Neuron (in vitro differentiated cells): ENCODE data around the gene GREB1L.

Experiments
- H2AFZ ChIP-seq: one replicate; pipeline ENCODE4 v1.6.1; 2013; ENCODE audit warnings: low read depth, mild to moderate bottlenecking, inconsistent platforms, low read length, moderate library complexity
- H3K27me3 ChIP-seq: one replicate; pipeline ENCODE4 v1.6.1; 2013; ENCODE audit warnings: low read length; ENCODE audit not compliant: insufficient read depth
- H3K36me3 ChIP-seq: one replicate; pipeline ENCODE4 v1.6.1; 2013; ENCODE audit warnings: low read length; ENCODE audit not compliant: insufficient read depth
- H3K4me1 ChIP-seq: one replicate; pipeline ENCODE4 v1.6.1; 2013; ENCODE audit warnings: low read length; ENCODE audit not compliant: insufficient read depth
- H3K4me3 ChIP-seq: 2 replicates; pipeline ENCODE4 v1.5.1; 2013; ENCODE audit warnings: mild to moderate bottlenecking, low read length, moderate library complexity
- H3K9me3 ChIP-seq: one replicate; pipeline ENCODE4 v1.6.1; 2013; ENCODE audit warnings: low read length

Gene GREB1L

GRCh38 chr18:21507913-21508701 lies 266.1 kb downstream of the GREB1L start:
- Histone ChIP-seq H2AFZ (no peak overlapping the region), H3K27me3 (no peaks in the 10 kb centered on the region), H3K4me3 (no peak overlapping the region), H3K4me1 (no peaks in the 10 kb centered on the region), H3K9me3 (no peaks in the 10 kb centered on the region), H3K36me3 (peaks cover 82% of the 10 kb centered on the region)

- H3K36me3 ChIP-seq = peaks cover 92% of the 10 kb centered on the region
- H3K4me3 ChIP-seq = no peak overlapping the region
- H2AFZ ChIP-seq = no peak overlapping the region
- H3K9me3 ChIP-seq = no peaks in the 10 kb centered on the region
- no peaks in the 10 kb centered on the region for H3K4me1 ChIP-seq
- no peaks in the 10 kb centered on the region for H3K27me3 ChIP-seq
Observed at GRCh38 chr18:21509062-21509461, 267.0 kb downstream of the GREB1L start.

GRCh38 chr18:21513292-21513691 lies 271.3 kb downstream of the GREB1L start:
- Histone ChIP-seq H3K27me3 (no peaks in the 10 kb centered on the region), H3K36me3 (peaks cover 96% of the 10 kb centered on the region), H3K9me3 (no peaks in the 10 kb centered on the region), H2AFZ (no peak overlapping the region), H3K4me1 (no peaks in the 10 kb centered on the region), H3K4me3 (no peak overlapping the region)

GRCh38 chr18:21513741-21514140 lies 271.7 kb downstream of the GREB1L start:
- Histone ChIP-seq H3K9me3 (no peaks in the 10 kb centered on the region), H3K27me3 (no peaks in the 10 kb centered on the region), H3K4me3 (no peak overlapping the region), H3K36me3 (peaks cover 97% of the 10 kb centered on the region), H3K4me1 (no peaks in the 10 kb centered on the region), H2AFZ (no peak overlapping the region)

- no peaks in the 10 kb centered on the region for H3K27me3 ChIP-seq
- H3K4me1 ChIP-seq = no peaks in the 10 kb centered on the region
- peaks cover 90% of the 10 kb centered on the region for H3K36me3 ChIP-seq
- H2AFZ ChIP-seq = no peak overlapping the region
- no peak overlapping the region for H3K4me3 ChIP-seq
- no peaks in the 10 kb centered on the region for H3K9me3 ChIP-seq
Observed at GRCh38 chr18:21522530-21522929, 280.5 kb downstream of the GREB1L start.

GRCh38 chr18:21525916-21526315 lies 283.9 kb downstream of the GREB1L start:
- H3K36me3 ChIP-seq = peaks cover 70% of the 10 kb centered on the region
- H3K9me3 ChIP-seq = no peaks in the 10 kb centered on the region

GRCh38 chr18:21526463-21526862 lies 284.4 kb downstream of the GREB1L start:
- H3K9me3 ChIP-seq = no peaks in the 10 kb centered on the region
- no peak overlapping the region for H2AFZ ChIP-seq
- no peaks in the 10 kb centered on the region for H3K27me3 ChIP-seq
- peaks cover 72% of the 10 kb centered on the region for H3K36me3 ChIP-seq
- H3K4me3 ChIP-seq = no peak overlapping the region
- no peaks in the 10 kb centered on the region for H3K4me1 ChIP-seq

More at GRCh38 chr18:21525916-21526315, 283.9 kb downstream of the GREB1L start:
- no peaks in the 10 kb centered on the region for H3K27me3 ChIP-seq
- no peak overlapping the region for H3K4me3 ChIP-seq
- no peaks in the 10 kb centered on the region for H3K4me1 ChIP-seq
- no peak overlapping the region for H2AFZ ChIP-seq

- no peak overlapping the region for H3K4me3 ChIP-seq
- H2AFZ ChIP-seq = no peak overlapping the region
- peaks cover 45% of the 10 kb centered on the region for H3K36me3 ChIP-seq
- H3K27me3 ChIP-seq = no peaks in the 10 kb centered on the region
- no peaks in the 10 kb centered on the region for H3K4me1 ChIP-seq
- no peaks in the 10 kb centered on the region for H3K9me3 ChIP-seq
Observed at GRCh38 chr18:21534327-21534726, 292.3 kb downstream of the GREB1L start.

- H3K36me3 ChIP-seq = peaks cover 31% of the 10 kb centered on the region
Observed at GRCh38 chr18:21538230-21538629, 296.2 kb downstream of the GREB1L start.

GRCh38 chr18:21546423-21546822 lies 304.4 kb downstream of the GREB1L start:
- no peaks in the 10 kb centered on the region for H3K9me3 ChIP-seq
- H3K4me3 ChIP-seq = no peak overlapping the region
- no peaks in the 10 kb centered on the region for H3K27me3 ChIP-seq
- no peak overlapping the region for H2AFZ ChIP-seq
- H3K36me3 ChIP-seq = peaks cover 4% of the 10 kb centered on the region
- H3K4me1 ChIP-seq = no peaks in the 10 kb centered on the region

More at GRCh38 chr18:21538230-21538629, 296.2 kb downstream of the GREB1L start:
- no peaks in the 10 kb centered on the region for H3K4me1 ChIP-seq
- H3K9me3 ChIP-seq = no peaks in the 10 kb centered on the region
- H2AFZ ChIP-seq = no peak overlapping the region
- no peak overlapping the region for H3K4me3 ChIP-seq
- no peaks in the 10 kb centered on the region for H3K27me3 ChIP-seq

GRCh38 chr18:21548647-21549046 lies 306.6 kb downstream of the GREB1L start:
- H2AFZ ChIP-seq = no peak overlapping the region
- H3K36me3 ChIP-seq = peaks cover 4% of the 10 kb centered on the region
- no peaks in the 10 kb centered on the region for H3K27me3 ChIP-seq
- no peaks in the 10 kb centered on the region for H3K9me3 ChIP-seq
- no peaks in the 10 kb centered on the region for H3K4me1 ChIP-seq
- H3K4me3 ChIP-seq = no peak overlapping the region

- Histone ChIP-seq H3K4me1 (no peaks in the 10 kb centered on the region), H3K27me3 (no peaks in the 10 kb centered on the region), H3K36me3 (peaks cover 5% of the 10 kb centered on the region), H3K9me3 (no peaks in the 10 kb centered on the region), H3K4me3 (no peak overlapping the region), H2AFZ (no peak overlapping the region)
Observed at GRCh38 chr18:21550510-21550970, 308.5 kb downstream of the GREB1L start.

GRCh38 chr18:21557607-21558253 lies 315.7 kb downstream of the GREB1L start:
- no peaks in the 10 kb centered on the region for H3K4me1 ChIP-seq
- H3K4me3 ChIP-seq = no peak overlapping the region
- H3K36me3 ChIP-seq = peaks cover 36% of the 10 kb centered on the region
- H3K9me3 ChIP-seq = no peaks in the 10 kb centered on the region
- no peak overlapping the region for H2AFZ ChIP-seq
- no peaks in the 10 kb centered on the region for H3K27me3 ChIP-seq
